K562 (cell line): ENCODE data around the gene KRT35. TPM values are rescaled to one million over a fixed set of nuclear protein-coding genes. Genes with fewer than 3 reads are reported as not detected.

Source experiments
- ATAC-seq: fragments of 200-7000 bp; cut with Tn5 transposase; 3 replicates; pipeline ENCODE4 v1.9.1; 2020; ENCODE audit warnings: moderate library complexity
- BruUV-seq: library from RNA; stranded (reverse); fragments of 400-500 nt; replicated peaks from 2 replicates; lab custom pipeline; 2021; lab: Mats Ljungman, UMichigan
- CTCF ChIA-PET: fragments of 300-600 bp; formaldehyde crosslinking; extraction: SDS; loops from one replicate; lab custom pipeline; 2021; ENCODE audit warnings: low intra/inter-chr PET ratio; lab: Yijun Ruan, JAX
- POLR2A ChIA-PET: fragments of 300-600, 350-650 bp; sonication (Branson Sonifier 250); formaldehyde crosslinking; extraction: SDS; loops from one replicate; lab custom pipeline; 2021; ENCODE audit warnings: antibody characterized with exemption, inconsistent platforms; lab: Yijun Ruan, JAX
- DNase-seq, 4 experiments: peaks; one replicate each; pipeline versions ENCODE4 v3.0.0 to v3.0.0-alpha.2; 2011 to 2018; ENCODE audit warnings: low spot score in 3 of 4, mixed read lengths in 3 of 4; ENCODE audit errors: extremely low read depth in 1 of 4
- FAIRE-seq: peaks from 2 replicates; lab custom pipeline; 2011; peaks lifted over from hg19 to GRCh38; lab: Jason Lieb, UNC
- H2AFZ ChIP-seq: 2 replicates; pipeline ENCODE4 v1.6.0; 2011; ENCODE audit warnings: low read depth, low read length, control low read depth, inconsistent platforms
- H3K27ac ChIP-seq: fragments of 200-600 bp; 3 replicates; pipeline ENCODE4 v1.8.0; 2011; ENCODE audit warnings: low read depth, mild to moderate bottlenecking, control low read depth, inconsistent platforms, low read length, moderate library complexity, mixed read lengths; ENCODE audit errors: extremely low read depth
- H3K27me3 ChIP-seq, 2 experiments: fragments of 300-600 bp in 1 of 2; 2 replicates in 1 of 2; 3 replicates in 1 of 2; pipeline versions ENCODE4 v1.6.0 to v1.8.0; 2011; ENCODE audit warnings: inconsistent platforms in 2 of 2, low read length in 2 of 2, mild to moderate bottlenecking in 1 of 2, mixed read lengths in 1 of 2, moderate library complexity in 1 of 2; ENCODE audit not compliant: control insufficient read depth in 2 of 2, insufficient read depth in 2 of 2
- H3K36me3 ChIP-seq: fragments of 300-600 bp; 3 replicates; pipeline ENCODE4 v1.8.0; 2011; ENCODE audit warnings: mild to moderate bottlenecking, low read length, inconsistent platforms; ENCODE audit not compliant: control insufficient read depth, insufficient read depth
- H3K4me1 ChIP-seq, 2 experiments: fragments of 200-600 bp in 1 of 2; replicated peaks in 1 of 2; 2 replicates in 1 of 2; 3 replicates in 1 of 2; pipeline versions ENCODE4 v1.5.1 to v1.8.0; 2011; ENCODE audit warnings: inconsistent platforms in 2 of 2, low read length in 2 of 2, mild to moderate bottlenecking in 1 of 2, mixed read lengths in 1 of 2, moderate library complexity in 1 of 2; ENCODE audit not compliant: control insufficient read depth in 2 of 2, insufficient read depth in 2 of 2
- H3K4me2 ChIP-seq: 2 replicates; pipeline ENCODE4 v1.6.1; 2011; ENCODE audit warnings: low read length, control low read depth, inconsistent platforms, mixed read lengths; ENCODE audit not compliant: insufficient read depth
- H3K4me3 ChIP-seq: fragments of 200-600 bp; sonication (generic), shearing (Covaris generic); 2 replicates; pipeline ENCODE4 v1.5.1; 2016; ENCODE audit warnings: control low read depth, inconsistent platforms
- H3K79me2 ChIP-seq: fragments of 200-600 bp; 3 replicates; pipeline ENCODE4 v1.8.0; 2011; ENCODE audit warnings: low read length, inconsistent platforms; ENCODE audit not compliant: control insufficient read depth, insufficient read depth
- H3K9ac ChIP-seq, 2 experiments: 2 replicates each; pipeline versions ENCODE4 v1.6.0 to v1.6.1; 2011; ENCODE audit warnings: low read depth in 2 of 2, low read length in 2 of 2, control low read depth in 1 of 2, inconsistent platforms in 1 of 2, mild to moderate bottlenecking in 1 of 2, mixed read lengths in 1 of 2; ENCODE audit not compliant: insufficient read depth in 1 of 2
- H3K9me1 ChIP-seq: one replicate; pipeline ENCODE4 v1.6.0; 2011; ENCODE audit warnings: inconsistent platforms, mild to moderate bottlenecking, low read length, moderate library complexity; ENCODE audit not compliant: control insufficient read depth, insufficient read depth
- H3K9me3 ChIP-seq: replicated peaks from 2 replicates; pipeline ENCODE4 v1.5.1; 2011; ENCODE audit warnings: low read depth, low read length, inconsistent platforms; ENCODE audit not compliant: control insufficient read depth, insufficient read depth
- H4K20me1 ChIP-seq: replicated peaks from 2 replicates; pipeline ENCODE4 v1.6.1; 2011; ENCODE audit warnings: low read length, inconsistent platforms, mixed read lengths; ENCODE audit not compliant: control insufficient read depth, insufficient read depth
- CCNT2 ChIP-seq: IDR thresholded peaks from 2 replicates; pipeline ENCODE4 v1.6.1; 2011; ENCODE audit warnings: borderline replicate concordance, low read depth, mild to moderate bottlenecking, moderate library complexity, mixed read lengths, low read length; ENCODE audit not compliant: insufficient read length; ENCODE audit errors: extremely low read depth
- CREB5 ChIP-seq: fragments of 250-450 bp; sonication (Bioruptor Pico); IDR thresholded peaks from 2 replicates; pipeline ENCODE4 v1.5.0; 2020; ENCODE audit warnings: mild to moderate bottlenecking
- ESRRB ChIP-seq: fragments of 250-450 bp; sonication (Bioruptor Pico); IDR thresholded peaks from 2 replicates; pipeline ENCODE4 v1.5.0; 2020; ENCODE audit warnings: mild to moderate bottlenecking, moderate library complexity, borderline replicate concordance
- GTF2A2 ChIP-seq: IDR thresholded peaks from 2 replicates; pipeline ENCODE4 v1.6.1; 2016; ENCODE audit warnings: mild to moderate bottlenecking, missing genetic modification characterization, missing compliant biosample characterization
- ILF3 ChIP-seq: fragments of 450-650 bp; IDR thresholded peaks from 2 replicates; pipeline ENCODE4 v1.6.1; 2018; ENCODE audit warnings: antibody characterized with exemption, mild to moderate bottlenecking, moderate library complexity, borderline replicate concordance
- KLF13 ChIP-seq: fragments of 450-650 bp; IDR thresholded peaks from 2 replicates; pipeline ENCODE4 v1.6.1; 2016; ENCODE audit warnings: missing genetic modification characterization, low read depth, mild to moderate bottlenecking, missing compliant biosample characterization, moderate library complexity, borderline replicate concordance
- MCM3 ChIP-seq: fragments of 450-650 bp; IDR thresholded peaks from 2 replicates; pipeline ENCODE4 v1.6.1; 2016
- NELFE ChIP-seq: IDR thresholded peaks from 2 replicates; pipeline ENCODE4 v1.6.1; 2011; ENCODE audit warnings: mild to moderate bottlenecking; ENCODE audit not compliant: insufficient read depth, insufficient read length
- PCBP1 ChIP-seq: fragments of 200-400 bp; formaldehyde crosslinking; IDR thresholded peaks from 2 replicates; pipeline ENCODE4 v1.6.1; 2018; ENCODE audit warnings: mild to moderate bottlenecking, low read depth, low read length; ENCODE audit not compliant: poor library complexity, severe bottlenecking
- RFX1 ChIP-seq: fragments of 450-650 bp; IDR thresholded peaks from 2 replicates; pipeline ENCODE4 v1.6.1; 2016; ENCODE audit warnings: mild to moderate bottlenecking, moderate library complexity
- SPI1 ChIP-seq: IDR thresholded peaks from 2 replicates; pipeline ENCODE4 v1.6.1; 2011; ENCODE audit warnings: low read depth, low read length, control low read depth, borderline replicate concordance
- TFAP4 ChIP-seq: sonication (generic); formaldehyde crosslinking; IDR thresholded peaks from 2 replicates; pipeline ENCODE4 v1.8.0; 2022; ENCODE audit warnings: missing genetic modification reagents, mild to moderate bottlenecking, moderate library complexity, borderline replicate concordance
- ZNF212 ChIP-seq: fragments of 450-650 bp; formaldehyde crosslinking; IDR thresholded peaks from 2 replicates; pipeline ENCODE4 v1.4.0; 2020; ENCODE audit warnings: mild to moderate bottlenecking
- ZNF324 ChIP-seq: fragments of 250-450 bp; sonication (Bioruptor Pico); IDR thresholded peaks from 2 replicates; pipeline ENCODE4 v1.4.0; 2020; ENCODE audit warnings: mild to moderate bottlenecking
- ZNF75A ChIP-seq: fragments of 450-650 bp; formaldehyde crosslinking; IDR thresholded peaks from 2 replicates; pipeline ENCODE4 v1.4.0; 2020; ENCODE audit warnings: mild to moderate bottlenecking
- ZSCAN29 ChIP-seq: fragments of 450-650 bp; IDR thresholded peaks from 2 replicates; pipeline ENCODE4 v1.6.1; 2017
- WGBS: fragments of 100-300 bp; shearing (Covaris generic); methylation state at CpG from one replicate; pipeline ENCODE4 v1.1.6; 2016; ENCODE audit warnings: low coverage, mixed read lengths; ENCODE audit not compliant: insufficient coverage; ENCODE audit errors: missing lambda C conversion rate; 5-methylcytosine and 5-hydroxymethylcytosine counted together
- in situ Hi-C: fragments of 300-500 bp; cut with MboI; formaldehyde crosslinking; loops from 4 replicates; pipeline ENCODE4 v1.15.0; 2018; ENCODE audit warnings: inconsistent platforms, mixed read lengths
- intact Hi-C: fragments of 100-400 bp; cut with micrococcal nuclease; formaldehyde crosslinking; loops from 2 replicates; pipeline ENCODE4 v1.14.2; 2022
- polyA plus RNA-seq, 8 experiments: library from polyadenylated mRNA; depleted of rRNA in 4 of 8; stranded (reverse) in 5 of 8; unstranded in 3 of 8; fragments of >200 nt; fragmentation: Nextera tagmentation in 2 of 8; fragmentation: Illumina TruSeq in 1 of 8; extraction: Ambion mirVana in 2 of 8; extraction: Trizol in 1 of 8; gene quantifications; 2 replicates each; pipeline versions ENCODE4 v1.2.1 to v1.2.3, GENCODE V29; 2011 to 2014; ENCODE audit warnings: inconsistent platforms in 1 of 8, missing spikeins in 1 of 8
- total RNA-seq, 7 experiments: library from RNA; depleted of rRNA in 6 of 7; stranded (reverse); fragments of >200 nt in 6 of 7; fragmentation: Illumina TruSeq in 2 of 7; extraction: Trizol in 2 of 7; gene quantifications; 2 replicates each; pipeline versions ENCODE4 v1.2.1 to v1.2.3, GENCODE V29; 2011 to 2021; ENCODE audit warnings: low replicate concordance in 1 of 7

Gene KRT35
- total and polyA plus RNA-seq, 9 of the 15 experiments (the other 6 are each of a cell fraction or from before 2014, with no cell fraction given): not detected

GRCh38 chr17:41446806-41447205 is 34.1 kb downstream of the KRT35 start:
- CTCF ChIA-PET: interaction anchor here (0.7 kb wide), 1 partner anchor 832 kb away, joined by 3 read pairs; no protein-coding TSS in a partner anchor
- no TSS peak for BruUV-seq
- no peak overlapping the region for H3K27ac ChIP-seq
- H3K79me2 ChIP-seq: no peaks in the 10 kb centered on the region; the same call in 2 of the 3 replicates
- H2AFZ ChIP-seq: no peak overlapping the region
- in situ Hi-C loops: no loop called here
- FAIRE-seq (no peak), DNase-seq (no peak), ATAC-seq (no peak)
- no peaks in the 10 kb centered on the region; the same call in 1 of the 2 replicates for H3K9me3 ChIP-seq
- POLR2A ChIA-PET: no interaction called here
- WGBS: 3% methylated on average over 2 of the region's 2 CpGs
- H3K4me1 ChIP-seq: no peaks in the 10 kb centered on the region
- no peaks in the 10 kb centered on the region for H4K20me1 ChIP-seq
- TF ChIP-seq KLF13 (tag): no peak
- TF ChIP-seq ZNF212 (CRISPR knock-in tag): no peak
- no peak for TF ChIP-seq CCNT2
- no peak for TF ChIP-seq ZSCAN29
- H3K36me3 ChIP-seq: no peaks in the 10 kb centered on the region
- H3K9ac ChIP-seq: no peak overlapping the region
- H3K4me3 ChIP-seq: no peak overlapping the region
- intact Hi-C loops: no loop called here
- H3K9me1 ChIP-seq: no peaks in the 10 kb centered on the region
- no peak overlapping the region for H3K4me2 ChIP-seq
- H3K27me3 ChIP-seq: peaks cover 5 to 12% of the 10 kb centered on the region in 2 experiments; a peak in 2 of 5 replicates

GRCh38 chr17:41444640-41445039 is 36.3 kb downstream of the KRT35 start:
- ChIA-PET CTCF (no interaction called here), POLR2A (no interaction called here)
- no peak overlapping the region for H3K4me2 ChIP-seq
- no TSS peak for BruUV-seq
- no peak overlapping the region for H3K4me3 ChIP-seq
- intact Hi-C loops: no loop called here
- WGBS: 0% methylated on average over 3 of the region's 3 CpGs
- no peak for ATAC-seq
- no peaks in the 10 kb centered on the region for H3K9me1 ChIP-seq
- H3K4me1 ChIP-seq: no peaks in the 10 kb centered on the region
- H3K27ac ChIP-seq: no peak overlapping the region
- no peaks in the 10 kb centered on the region; the same call in 2 of the 3 replicates for H3K79me2 ChIP-seq
- H4K20me1 ChIP-seq: no peaks in the 10 kb centered on the region
- no peak overlapping the region for H2AFZ ChIP-seq
- DNase-seq: no peak
- H3K36me3 ChIP-seq: no peaks in the 10 kb centered on the region
- peaks cover 7 to 24% of the 10 kb centered on the region in 2 experiments; a peak in 4 of 5 replicates for H3K27me3 ChIP-seq
- H3K9me3 ChIP-seq: no peaks in the 10 kb centered on the region
- FAIRE-seq: no peak
- in situ Hi-C loops: no loop called here
- H3K9ac ChIP-seq: no peak overlapping the region
- no peak for TF ChIP-seq ZNF75A (CRISPR knock-in tag)
- no peak for TF ChIP-seq TFAP4 (CRISPR knock-in tag)
- no peak for TF ChIP-seq ZNF324
- no peak for TF ChIP-seq SPI1
- TF ChIP-seq GTF2A2 (tag): no peak
- no peak for TF ChIP-seq RFX1
- no peak for TF ChIP-seq MCM3
- TF ChIP-seq ESRRB (CRISPR knock-in tag): no peak
- TF ChIP-seq PCBP1: no peak
- no peak for TF ChIP-seq ILF3
- TF ChIP-seq NELFE: no peak
- no peak for TF ChIP-seq CREB5
